GM12873 (cell line): ENCODE measurements around the gene PNLIPRP2.
A peak's percentile ranks its signal among the peaks of the same experiment; 100 is the strongest.

Experiments used
- CTCF ChIP-seq: IDR thresholded peaks from 2 replicates; pipeline ENCODE4 v1.5.1; 2012; ENCODE audit warnings: low read depth, mild to moderate bottlenecking, moderate library complexity, low read length, control low read depth; ENCODE audit not compliant: insufficient read depth; ENCODE audit errors: missing control alignments

Gene PNLIPRP2

GRCh38 chr10:116636976-116637375 is 16.2 kb downstream of the PNLIPRP2 start:
- TF ChIP-seq CTCF = no peak

DNA sequence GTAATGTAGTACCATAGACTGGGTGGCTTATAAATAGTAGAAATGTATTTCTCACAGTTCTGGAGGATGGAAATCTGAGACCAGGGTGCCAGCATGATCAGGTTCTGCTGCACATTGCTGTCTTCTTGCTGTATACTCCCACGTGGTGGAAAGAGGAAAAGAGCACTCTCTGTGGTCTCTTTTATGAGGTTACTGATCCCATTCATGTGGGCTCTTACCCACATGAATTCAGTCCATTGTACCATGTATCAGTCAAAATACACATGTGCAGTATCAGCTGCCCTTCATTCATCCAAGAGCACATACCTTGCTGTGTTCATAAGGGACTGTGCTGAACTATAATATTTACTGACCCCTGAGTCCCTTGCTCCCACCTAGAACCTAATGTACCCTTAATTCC is 17.1 kb downstream of the PNLIPRP2 start:
- no peak for TF ChIP-seq CTCF

DNA sequence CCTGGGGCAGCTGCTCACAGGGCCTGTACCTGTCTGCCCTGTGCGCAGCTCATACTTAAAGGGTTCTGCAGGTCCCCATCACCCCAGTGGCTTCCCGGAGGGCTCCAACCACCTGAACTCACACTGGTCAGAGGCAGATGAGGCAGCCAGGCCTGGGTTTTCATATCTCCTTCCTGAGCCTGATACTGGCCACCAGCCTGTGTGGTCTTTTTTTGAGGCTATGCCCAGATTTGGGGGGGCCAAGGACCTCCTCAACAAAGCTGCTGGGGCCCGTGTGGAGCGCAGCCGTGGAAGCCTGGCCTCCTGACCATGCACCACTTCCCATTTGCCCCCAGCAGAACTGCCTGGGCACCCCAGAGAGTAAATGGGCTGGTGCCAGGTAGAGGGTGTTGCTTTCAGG is 25.7 kb downstream of the PNLIPRP2 start:
- TF ChIP-seq CTCF = no peak

- TF ChIP-seq CTCF = no peak
Observed at GRCh38 chr10:116648903-116649302, 28.1 kb downstream of the PNLIPRP2 start.

- no peak for TF ChIP-seq CTCF
Observed at GRCh38 chr10:116653885-116654284, 33.1 kb downstream of the PNLIPRP2 start.

DNA sequence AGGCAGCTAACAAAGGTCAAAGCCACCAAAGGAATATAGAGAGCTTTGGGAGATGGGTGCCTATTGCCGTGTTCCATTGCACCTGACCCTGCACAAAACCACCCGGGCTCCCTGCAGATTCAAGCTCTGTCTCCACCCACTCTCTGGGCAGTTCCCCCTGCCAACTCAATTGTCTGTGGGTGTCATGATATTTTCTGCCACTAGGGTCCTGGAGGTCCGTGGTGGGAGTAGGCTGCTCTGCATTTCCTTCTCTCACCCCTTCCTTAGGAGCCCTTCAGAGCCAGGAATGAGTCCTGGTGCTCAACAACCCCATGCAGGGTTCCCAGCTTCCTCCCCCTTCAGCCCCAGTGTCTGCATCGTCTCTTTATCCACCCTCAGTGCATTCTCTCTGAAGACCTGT is 34.1 kb downstream of the PNLIPRP2 start:
- peak; percentile 51 for TF ChIP-seq CTCF

DNA sequence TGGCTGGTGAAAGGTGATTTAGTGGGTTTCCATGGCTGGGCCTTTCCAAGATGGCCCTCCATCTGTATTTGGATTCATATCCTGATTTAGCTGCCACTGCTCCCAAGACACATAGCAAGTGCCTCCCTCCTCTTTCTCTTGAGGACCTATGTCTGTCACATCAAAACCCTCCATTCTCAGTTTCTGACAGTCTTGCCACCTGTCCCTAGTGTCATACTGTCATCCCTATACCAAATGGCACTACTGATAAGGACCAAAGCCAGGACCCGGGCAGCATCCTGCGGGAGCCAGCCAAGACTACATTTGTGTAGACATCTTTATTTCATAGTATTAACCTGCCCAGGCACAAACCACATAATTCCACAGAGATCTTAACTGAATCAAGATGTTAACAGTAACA is 34.8 kb downstream of the PNLIPRP2 start:
- no peak for TF ChIP-seq CTCF
